HG03196 (cell line): Measurements from ENCODE around the gene AGPAT1.
A peak's percentile ranks its signal among the peaks of the same experiment; 100 is the strongest.
"Not testable (repeated sequence)": the region's sequence is repeated elsewhere in the genome, so short reads cannot be mapped to it uniquely, and the experiment has no call there.

Source experiments
- ATAC-seq: cut with Tn5 transposase; IDR thresholded peaks from one replicate; pipeline ENCODE4 v1.9.1; 2021; ENCODE audit not compliant: unreplicated experiment

The AGPAT1 gene, protein sequence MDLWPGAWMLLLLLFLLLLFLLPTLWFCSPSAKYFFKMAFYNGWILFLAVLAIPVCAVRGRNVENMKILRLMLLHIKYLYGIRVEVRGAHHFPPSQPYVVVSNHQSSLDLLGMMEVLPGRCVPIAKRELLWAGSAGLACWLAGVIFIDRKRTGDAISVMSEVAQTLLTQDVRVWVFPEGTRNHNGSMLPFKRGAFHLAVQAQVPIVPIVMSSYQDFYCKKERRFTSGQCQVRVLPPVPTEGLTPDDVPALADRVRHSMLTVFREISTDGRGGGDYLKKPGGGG

DNA sequence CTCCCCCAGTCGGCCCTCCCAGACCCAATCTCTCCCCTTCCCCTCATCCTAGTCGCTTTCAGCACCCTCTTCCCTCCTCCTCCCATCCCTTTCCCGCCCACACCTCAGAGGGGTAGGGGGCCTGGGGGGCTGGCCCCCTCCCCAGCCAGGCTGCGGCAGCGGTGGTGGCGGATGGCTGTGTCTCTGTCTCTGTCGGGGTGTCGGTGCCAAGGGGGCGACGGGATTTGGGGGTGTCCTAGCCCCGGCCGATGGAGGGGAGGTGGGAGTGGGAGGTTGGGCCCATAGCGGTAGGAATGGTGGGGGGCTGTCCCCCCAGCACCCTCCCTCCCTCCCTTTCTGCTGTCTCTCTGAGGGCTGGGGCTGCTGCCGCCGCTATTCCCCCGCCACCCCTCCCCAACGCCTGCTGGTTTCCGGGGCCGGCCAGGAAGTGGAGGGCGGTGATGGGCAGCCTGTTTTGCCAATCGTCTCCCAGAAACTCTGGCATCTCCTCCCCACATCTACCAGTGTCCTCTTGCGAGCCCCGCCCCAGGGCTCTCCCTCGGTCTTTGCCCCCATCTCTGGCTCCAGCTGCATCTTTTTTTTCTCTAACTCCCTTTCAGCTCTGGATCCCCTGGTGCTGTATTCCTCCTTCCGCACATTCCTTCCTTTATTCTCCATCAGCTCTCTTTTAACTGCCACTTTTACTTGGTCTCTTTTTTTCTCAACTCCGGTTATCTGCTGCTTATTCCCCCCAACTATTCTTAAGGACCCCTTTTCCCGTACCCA lies at the start of gene AGPAT1:
AGPAT1 (minus strand) TSS at position 374 of the 765 bp plus-strand sequence. CDS start 4,588 bp downstream, outside the sequence.
- peak; percentile 38 for ATAC-seq

DNA sequence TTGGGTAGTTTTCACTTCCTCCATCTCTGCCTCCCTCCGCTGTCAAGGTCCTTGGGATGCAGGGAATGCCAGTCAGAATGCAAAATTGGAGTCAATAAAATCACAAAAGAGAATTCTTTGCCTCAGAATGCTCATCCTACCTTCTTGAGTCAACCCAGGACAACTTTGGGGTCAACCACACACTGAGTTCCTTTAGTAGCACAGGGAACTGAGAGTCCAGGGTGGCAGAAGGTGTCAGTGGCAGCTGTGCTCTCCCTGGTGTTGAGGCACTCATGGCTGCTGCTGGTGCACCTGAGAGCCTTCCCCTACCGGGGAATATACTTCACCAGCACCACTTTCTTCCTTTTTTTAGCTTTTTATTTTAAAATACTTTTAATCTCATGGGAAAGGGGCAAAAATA lies 48.8 kb upstream of the AGPAT1 start:
- ATAC-seq = no peak

DNA sequence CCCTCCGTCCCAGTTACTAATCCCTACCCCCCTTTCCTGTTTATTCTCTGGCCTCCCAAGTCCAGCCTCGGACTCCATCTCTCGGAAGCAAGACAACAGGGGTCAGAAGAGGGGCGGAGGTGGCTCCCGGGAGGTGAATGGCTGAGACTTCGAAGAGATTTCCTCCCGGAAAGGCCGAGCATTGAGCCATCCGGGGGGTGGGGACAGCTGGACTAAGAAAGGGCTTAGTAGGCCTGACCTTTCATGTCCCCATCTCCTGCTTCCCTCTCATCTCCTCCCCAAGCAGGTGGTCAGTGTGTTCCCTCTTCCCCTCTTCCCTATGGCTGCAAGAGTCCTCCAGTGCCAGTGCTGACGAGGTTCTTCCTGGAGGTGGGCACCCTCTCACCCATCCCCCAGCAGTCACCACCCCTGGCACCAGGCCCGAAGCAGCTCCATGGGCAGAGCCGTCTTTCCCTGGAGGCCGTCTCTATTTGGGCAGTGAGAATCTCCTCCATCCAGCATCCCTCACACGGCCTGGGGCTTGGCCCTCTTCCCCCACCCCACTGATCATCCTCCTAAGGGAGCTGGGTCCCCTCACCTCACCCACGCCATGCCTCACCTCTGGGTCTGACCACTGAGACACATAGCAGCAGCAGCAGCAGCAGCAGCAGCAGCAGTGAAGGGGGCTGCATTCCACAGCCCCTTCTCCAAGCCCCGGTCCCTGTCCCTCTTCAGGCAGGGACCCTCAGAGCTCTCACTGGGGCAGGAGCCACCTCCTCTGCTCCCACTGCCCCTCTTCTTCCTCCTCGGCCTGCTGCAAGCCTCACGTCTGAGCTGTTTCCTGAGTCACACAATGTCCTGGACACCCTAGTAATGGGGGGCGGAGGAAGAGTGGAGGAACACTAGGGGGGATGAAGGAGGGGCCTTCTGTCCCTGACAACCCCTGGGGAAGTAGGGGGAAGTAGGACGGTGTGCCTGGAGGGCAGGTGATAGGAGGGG lies 47.7 kb upstream of the AGPAT1 start, which contains the start of gene NOTCH4:
NOTCH4 (minus strand) TSS at position 810 of the 978 bp plus-strand sequence; CDS start at position 671, 139 bp downstream.
- no peak for ATAC-seq

DNA sequence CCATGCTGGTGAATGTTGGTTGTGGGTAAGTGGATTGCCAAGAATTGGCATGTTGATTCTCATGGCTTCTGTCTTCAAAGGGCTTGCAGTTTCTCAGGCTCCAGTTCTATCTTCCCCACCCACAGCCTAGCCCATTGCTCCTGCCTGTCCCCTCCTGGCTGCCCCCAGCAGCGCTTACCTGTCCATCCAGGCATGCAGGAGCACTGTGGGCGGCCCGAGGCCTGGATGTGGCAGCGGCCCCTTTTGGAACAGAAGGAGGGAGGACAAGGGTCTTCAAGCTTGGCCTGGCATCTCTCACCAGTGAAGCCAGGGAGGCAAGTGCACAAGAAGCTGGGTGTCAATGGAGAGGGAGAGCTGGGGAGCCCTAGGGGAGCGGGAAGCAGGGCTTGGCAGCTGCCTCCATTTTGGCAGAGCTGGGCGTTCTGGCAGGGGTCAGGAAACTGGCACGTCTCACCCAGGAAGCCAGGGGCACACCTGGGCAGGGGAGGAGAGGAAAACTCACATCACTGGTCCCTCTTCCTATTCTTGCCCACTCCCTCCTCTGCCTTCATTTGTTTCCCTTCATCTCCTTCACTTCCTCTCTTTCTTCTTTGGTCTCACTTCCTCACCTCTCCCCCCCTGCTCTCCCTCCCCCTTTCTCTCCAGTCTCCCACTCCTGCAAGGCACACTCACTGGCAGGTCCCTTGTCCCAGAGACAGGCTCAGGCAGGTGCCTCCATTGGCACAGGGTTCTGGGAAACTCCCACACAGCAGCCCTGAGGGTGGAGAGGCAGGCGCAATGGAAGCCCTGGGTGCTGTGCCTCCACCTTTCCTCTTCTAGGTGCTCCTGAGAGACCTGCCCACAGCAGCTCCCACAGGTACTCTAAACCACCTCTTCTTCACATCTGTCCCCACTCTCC lies 46.7 kb upstream of the AGPAT1 start:
- no peak for ATAC-seq

DNA sequence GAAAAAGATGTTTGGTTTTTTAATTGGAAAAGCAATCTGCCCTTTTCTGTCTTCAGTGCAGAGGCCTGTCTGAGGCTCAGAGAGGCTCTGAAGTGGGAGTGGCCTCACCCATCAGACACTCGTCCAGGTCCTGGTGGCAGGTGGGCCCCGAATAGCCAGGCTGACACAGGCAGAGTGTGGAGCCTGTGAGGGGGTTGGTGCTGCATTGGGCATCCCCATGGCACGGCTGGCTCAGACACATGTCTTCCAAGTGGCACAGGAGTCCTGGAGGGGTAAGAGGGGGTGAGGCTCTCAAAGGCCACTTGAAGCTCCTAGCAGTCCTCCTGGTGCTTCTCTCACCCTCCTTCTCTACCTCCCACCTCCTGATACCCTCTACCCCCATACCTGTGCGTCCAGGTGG lies 44.1 kb upstream of the AGPAT1 start:
- ATAC-seq = no peak

DNA sequence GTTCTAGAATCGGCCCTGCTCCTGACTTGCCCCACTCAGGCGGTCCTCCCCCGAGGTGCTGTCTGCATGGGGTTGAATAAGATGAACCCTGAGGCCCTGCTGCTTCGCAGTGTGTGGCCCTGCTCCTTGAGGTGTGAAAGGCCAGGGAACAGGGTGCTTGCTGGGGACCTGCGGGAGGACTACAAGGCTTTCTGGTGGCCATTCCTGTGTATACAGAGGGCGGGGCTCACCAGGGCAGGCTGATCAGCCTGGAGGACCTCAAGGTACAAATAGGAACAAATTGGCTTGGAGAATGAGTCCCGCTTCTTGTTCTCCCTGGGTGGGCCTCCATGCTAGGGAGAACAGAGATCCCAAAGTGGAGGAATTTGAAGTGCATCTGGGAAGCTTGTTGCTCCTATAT lies 42.3 kb upstream of the AGPAT1 start:
- ATAC-seq = no peak

DNA sequence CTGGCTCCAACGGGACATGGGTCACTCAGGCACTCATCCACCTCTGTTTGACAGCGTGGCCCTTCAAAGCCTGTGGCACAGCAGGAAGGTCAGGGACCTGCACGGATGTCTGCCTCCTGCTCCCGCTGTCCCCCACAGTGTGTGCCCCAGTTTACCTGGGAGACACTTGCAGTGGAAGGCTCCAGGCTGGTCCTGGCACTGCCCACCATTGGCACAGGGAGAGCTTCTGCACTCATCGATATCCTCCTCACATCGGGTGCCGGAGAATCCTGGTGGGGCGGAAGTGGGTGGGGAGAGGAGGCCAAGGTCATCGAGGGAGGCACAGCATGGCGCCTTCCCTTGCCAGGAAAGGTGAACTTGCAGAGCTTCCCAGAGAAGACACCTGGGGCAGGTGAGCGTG lies 41.1 kb upstream of the AGPAT1 start:
- ATAC-seq = no peak

DNA sequence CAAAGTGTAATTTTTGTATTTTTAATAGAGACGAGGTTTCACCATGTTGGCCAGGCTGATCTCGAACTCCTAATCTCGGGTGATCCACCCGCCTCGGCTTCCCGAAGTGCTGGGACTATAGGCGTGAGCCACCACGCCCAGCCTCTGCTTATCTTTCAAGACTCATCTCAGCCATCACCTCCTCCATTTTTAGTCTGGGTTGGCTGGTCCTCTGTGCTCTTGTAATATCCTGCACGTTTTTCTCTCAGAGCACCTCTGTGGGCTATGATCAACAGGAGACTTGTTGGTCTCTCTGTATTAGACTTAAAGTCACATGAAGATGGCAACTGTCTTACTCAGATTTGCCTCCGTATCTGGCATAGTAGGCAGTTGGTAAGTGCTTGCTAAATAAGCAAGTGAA lies 40.4 kb upstream of the AGPAT1 start:
- no peak for ATAC-seq

DNA sequence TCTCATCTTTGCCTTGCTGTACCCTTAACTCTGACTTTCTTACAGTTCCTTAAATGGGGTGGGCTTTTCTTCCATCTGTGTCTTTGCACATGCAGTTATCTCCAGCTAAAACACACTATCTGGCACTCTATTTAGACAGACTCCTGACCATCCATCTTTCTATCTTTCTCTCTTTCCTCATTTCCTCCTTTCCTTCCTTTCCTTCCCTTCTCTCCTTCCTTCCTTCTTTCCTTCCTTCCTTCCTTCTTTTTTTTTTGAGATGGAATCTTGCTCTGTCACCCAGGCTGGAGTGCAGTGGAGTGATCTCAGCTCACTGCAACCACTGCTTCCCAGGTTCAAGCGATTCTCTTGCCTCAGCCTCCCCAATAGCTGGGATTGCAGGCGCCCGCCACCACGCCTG lies 39.7 kb upstream of the AGPAT1 start:
- ATAC-seq = no peak

DNA sequence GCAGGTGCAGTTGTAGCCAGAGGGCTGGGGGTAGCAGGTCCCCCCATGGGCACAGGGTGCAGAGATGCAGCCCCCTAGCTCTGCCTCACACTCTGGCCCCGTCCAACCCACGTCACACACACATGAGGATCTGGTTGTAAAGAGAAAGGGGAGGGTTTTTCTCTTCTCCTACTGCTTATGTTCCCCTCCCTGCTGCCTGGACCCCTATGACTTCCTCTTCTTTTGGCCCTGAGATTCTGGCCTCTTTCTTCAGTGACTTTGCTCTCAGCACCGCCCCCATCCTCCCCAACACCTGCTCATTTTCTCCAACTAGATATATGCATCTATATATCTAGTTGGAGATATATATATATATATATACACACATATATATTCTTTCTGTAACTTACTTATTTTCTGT lies 38.2 kb upstream of the AGPAT1 start:
- no peak for ATAC-seq

DNA sequence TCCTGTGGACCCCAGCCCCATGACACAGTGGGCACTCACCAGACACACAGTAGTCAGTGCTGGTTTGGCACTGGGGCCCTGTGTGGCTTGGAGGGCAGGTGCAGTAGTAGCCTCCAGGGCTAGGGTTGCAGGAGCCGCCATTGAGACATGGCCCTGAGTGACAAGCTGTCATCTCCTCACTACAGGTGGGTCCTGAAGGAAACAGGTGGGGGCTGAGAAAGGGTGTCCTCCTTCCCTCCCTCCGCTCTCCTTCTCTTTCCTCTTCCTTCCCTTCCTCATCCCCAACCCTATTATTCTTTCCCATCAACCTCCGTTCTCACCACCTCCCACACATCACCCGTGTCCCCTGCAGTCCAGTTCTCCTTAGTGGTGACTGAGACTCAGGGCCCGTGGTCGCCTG lies 37.8 kb upstream of the AGPAT1 start:
- no peak for ATAC-seq

DNA sequence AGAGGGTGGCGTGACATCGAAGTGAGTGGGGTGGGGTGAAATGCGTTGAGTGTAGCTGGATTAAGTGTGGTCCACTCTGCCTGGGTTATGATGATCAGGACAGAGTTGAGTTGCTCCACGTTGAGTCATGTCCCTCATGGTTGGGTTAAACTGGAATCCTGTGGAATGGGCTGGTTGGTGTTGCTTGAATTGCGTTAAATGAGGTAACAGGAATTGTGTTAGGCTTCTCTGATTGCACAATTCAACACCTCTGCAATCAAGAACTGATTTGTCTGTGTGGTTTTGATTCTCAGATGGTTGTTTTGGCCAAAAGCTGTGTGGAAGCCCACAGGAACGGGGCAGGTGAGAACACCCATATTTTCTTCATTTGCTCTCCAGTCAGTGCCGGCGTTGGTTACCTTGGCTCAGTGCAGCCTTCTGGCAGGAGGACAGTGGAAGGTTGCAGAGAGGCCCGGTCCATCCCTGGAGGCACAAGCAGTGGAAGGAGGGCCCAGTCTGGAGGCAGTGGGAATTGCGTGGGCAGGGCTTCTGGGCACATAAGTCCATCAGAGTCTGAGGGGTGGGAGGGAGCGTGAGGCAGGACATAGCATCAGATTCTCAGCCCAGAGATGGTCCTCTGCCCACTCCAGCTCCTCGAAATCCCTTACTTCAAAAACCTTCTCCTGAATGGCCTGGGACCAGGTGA lies 36.3 kb upstream of the AGPAT1 start:
- no peak for ATAC-seq

DNA sequence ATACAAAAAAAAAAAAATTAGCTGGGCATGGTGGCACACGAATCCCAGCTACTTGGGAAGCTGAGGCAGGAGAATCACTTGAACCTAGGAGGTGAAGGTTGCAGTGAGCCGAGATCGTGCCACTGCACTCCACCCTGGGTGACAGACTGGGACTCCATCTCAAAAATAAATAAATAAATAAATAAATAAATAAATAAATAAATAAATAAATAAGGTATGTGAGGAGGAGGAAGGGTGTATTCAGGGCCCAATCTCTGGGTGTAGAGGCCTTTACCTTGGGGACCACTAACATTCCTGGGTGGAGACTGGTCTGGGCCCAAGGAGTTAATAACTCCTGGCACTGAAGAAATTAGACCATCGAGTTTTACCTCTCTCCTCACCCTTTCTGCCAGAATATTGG lies 35.5 kb upstream of the AGPAT1 start:
- not testable (repeated sequence) for ATAC-seq

DNA sequence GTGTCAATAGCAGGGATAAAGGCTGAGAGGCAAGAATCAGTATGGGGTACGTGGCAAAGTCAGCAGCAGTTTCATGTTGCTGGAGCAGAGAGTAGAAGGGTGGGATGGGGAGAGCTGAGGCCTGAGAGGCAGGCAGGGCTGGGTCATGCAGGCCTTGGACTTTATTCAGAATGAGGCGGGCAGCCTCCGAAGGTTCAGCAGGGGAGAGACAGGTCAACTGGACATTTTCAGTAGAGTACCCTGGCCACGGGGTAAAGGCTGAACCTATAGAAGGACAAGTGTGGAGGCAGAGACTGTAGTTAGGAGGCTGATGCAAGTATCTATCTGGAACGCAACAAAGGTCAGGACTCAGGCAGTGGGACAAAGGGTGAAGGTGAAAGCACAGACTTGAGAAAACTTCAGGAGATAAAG lies 34.3 kb upstream of the AGPAT1 start:
- ATAC-seq = no peak

DNA sequence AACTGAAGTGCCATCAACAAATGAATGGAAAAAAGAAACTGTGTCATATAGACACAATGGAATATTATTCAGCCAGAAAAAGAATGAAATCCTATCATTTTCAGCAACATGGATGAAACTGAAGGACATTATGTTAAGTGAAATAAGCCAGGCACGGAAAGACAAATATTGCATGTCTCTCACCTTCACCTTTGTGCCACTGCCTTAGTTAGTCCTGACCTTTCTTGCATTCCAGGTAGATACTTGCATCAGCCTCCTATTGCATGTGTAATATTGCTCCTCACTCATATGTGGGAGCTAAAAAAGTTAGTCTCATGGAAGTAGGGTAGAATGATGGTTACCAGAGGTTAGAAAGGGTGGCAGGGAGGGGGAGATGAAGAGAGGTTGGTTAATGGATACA lies 33.1 kb upstream of the AGPAT1 start:
- no peak for ATAC-seq

DNA sequence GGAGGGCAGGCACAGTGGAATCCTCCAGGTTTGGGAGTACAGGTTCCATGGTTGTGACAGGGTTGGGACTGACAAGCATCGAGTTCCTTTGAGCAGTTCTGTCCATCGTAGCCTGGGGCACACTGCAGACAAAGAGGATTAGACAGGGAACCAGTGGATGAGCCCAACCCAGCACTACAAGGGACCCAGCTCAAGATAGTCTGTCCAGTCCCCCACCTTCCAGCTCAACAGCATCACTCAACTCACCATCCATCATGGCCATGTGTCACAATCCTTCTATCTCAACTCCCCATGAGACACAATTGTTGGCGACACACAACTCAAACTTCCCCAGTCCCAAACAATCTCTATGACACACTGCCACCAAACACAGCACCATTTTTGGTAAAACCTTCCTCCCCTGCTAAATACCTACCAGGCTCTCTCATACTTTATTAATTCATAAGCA lies 28.4 kb upstream of the AGPAT1 start:
- ATAC-seq = no peak

DNA sequence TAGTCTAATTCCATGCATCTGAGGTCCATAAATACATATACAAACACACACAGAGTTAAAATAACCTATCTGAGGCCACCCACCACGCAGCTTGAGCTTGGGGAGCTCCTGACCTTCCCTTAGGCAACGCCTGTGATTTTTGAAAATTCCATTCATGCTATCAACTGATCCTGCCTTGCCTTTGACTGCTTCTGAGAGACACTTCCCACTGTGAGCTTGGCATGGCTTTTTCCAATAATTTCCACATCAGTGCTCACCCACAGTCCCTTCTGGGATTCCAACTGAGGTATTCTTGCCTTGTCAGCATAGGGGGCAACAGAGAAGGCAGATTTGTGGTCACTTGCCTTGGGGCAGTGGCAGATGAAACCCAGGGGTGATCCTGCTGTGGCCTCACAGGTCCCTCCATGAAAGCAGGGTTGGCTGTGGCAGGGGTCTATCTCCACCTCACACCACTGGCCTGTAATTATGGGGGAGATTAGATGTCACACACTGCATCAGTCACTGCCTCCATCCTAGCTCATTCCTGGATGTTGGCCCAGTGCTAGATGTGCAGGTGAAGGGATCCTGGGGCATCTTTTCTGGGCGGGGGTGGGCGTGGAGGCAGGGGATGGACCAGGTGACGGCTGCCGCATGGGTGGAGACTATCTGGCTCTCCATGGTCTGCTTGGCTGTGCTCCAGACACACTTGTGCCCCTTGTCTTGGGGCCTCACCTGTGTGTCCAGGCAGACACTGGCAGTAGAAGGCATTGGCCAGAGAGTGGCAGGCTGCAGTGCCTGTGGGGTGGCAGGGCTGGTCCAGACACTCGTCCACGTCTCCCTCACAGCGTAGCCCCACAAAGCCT lies 27.8 kb upstream of the AGPAT1 start:
- ATAC-seq = no peak

DNA sequence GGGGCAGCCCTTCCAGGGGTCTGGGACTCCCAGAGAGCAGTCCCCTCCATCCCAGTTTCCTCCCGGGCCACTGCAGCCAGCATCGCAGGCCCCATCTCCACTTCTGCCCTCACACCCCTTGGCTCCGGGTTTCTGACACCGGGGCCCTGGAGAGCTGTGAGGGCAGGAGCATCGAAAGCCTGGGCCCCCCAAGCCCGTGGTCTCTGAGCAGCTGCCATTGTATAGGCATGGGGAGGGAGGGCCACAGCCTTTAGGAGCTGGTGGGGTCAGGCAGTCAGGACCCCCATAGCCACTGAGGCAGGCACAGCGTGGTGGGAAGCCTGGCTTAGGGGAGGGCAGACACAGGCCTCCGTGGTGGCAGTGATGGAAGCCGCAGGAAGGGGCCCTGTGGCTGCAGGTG lies 26.3 kb upstream of the AGPAT1 start:
- no peak for ATAC-seq
